GM23338 (cell line): ENCODE data around the gene SH3BP5. TPM values are rescaled to one million over a fixed set of nuclear protein-coding genes. Genes with fewer than 3 reads are reported as not detected.

Experiments
- ATAC-seq: fragments of 200-7000 bp; cut with Tn5 transposase; 3 replicates; pipeline ENCODE4 v1.9.1; 2020
- DNase-seq: peaks from one replicate; pipeline ENCODE4 v3.0.0-alpha.2; 2015; ENCODE audit warnings: low spot score
- H2AFZ ChIP-seq: fragments of 200-600 bp; sonication (generic); 2 replicates; pipeline ENCODE4 v1.8.0; 2016; ENCODE audit warnings: antibody characterized with exemption, mild to moderate bottlenecking, moderate library complexity
- H3F3A ChIP-seq: fragments of 200-600 bp; sonication (generic); replicated peaks from 2 replicates; pipeline ENCODE4 v1.8.0; 2017; ENCODE audit warnings: antibody characterized with exemption, mixed run types, low read depth
- H3K27ac ChIP-seq: fragments of 200-600 bp; sonication (generic); 2 replicates; pipeline ENCODE4 v1.6.1; 2016; ENCODE audit warnings: low read depth
- H3K27me3 ChIP-seq: fragments of 200-600 bp; sonication (generic); 2 replicates; pipeline ENCODE4 v1.8.0; 2016; ENCODE audit warnings: mild to moderate bottlenecking, mixed run types, moderate library complexity; ENCODE audit not compliant: insufficient read depth
- H3K36me3 ChIP-seq: fragments of 200-600 bp; sonication (generic); 2 replicates; pipeline ENCODE4 v1.8.0; 2016; ENCODE audit warnings: mild to moderate bottlenecking; ENCODE audit not compliant: insufficient read depth
- H3K4me1 ChIP-seq: fragments of 200-600 bp; sonication (generic); 2 replicates; pipeline ENCODE4 v1.8.0; 2016; ENCODE audit warnings: mild to moderate bottlenecking, moderate library complexity; ENCODE audit not compliant: insufficient read depth
- H3K4me2 ChIP-seq: fragments of 200-600 bp; sonication (generic); 2 replicates; pipeline ENCODE4 v1.7.1; 2017; ENCODE audit warnings: mixed run types
- H3K4me3 ChIP-seq: fragments of 200-600 bp; sonication (generic); 2 replicates; pipeline ENCODE4 v1.6.1; 2016; ENCODE audit warnings: mixed run types
- H3K79me2 ChIP-seq: fragments of 200-600 bp; sonication (generic); replicated peaks from 2 replicates; pipeline ENCODE4 v1.8.0; 2017; ENCODE audit warnings: mild to moderate bottlenecking; ENCODE audit not compliant: insufficient read depth
- H3K9me2 ChIP-seq: fragments of 200-600 bp; sonication (generic); 2 replicates; pipeline ENCODE4 v1.8.0; 2017; ENCODE audit not compliant: insufficient read depth
- H4K20me1 ChIP-seq: fragments of 200-600 bp; sonication (generic); replicated peaks from 2 replicates; pipeline ENCODE4 v1.8.0; 2017; ENCODE audit warnings: mild to moderate bottlenecking; ENCODE audit not compliant: insufficient read depth
- H3K27ac Mint-ChIP-seq: 2 replicates; pipeline ENCODE4 v1.8.0; 2020; ENCODE audit warnings: inconsistent platforms, mild to moderate bottlenecking, moderate library complexity, mixed read lengths
- H3K27me3 Mint-ChIP-seq: 3 replicates; pipeline ENCODE4 v1.8.0; 2022; ENCODE audit warnings: low read depth, mild to moderate bottlenecking, moderate library complexity, mixed read lengths, inconsistent platforms; ENCODE audit not compliant: insufficient read depth, poor library complexity
- H3K36me3 Mint-ChIP-seq: 3 replicates; pipeline ENCODE4 v1.8.0; 2021; ENCODE audit warnings: low read depth, mild to moderate bottlenecking, inconsistent platforms, moderate library complexity, mixed read lengths
- H3K4me1 Mint-ChIP-seq: 3 replicates; pipeline ENCODE4 v1.8.0; 2020; ENCODE audit warnings: mild to moderate bottlenecking, inconsistent platforms, mixed read lengths
- H3K4me3 Mint-ChIP-seq: 3 replicates; pipeline ENCODE4 v1.8.0; 2021; ENCODE audit warnings: moderate library complexity, mild to moderate bottlenecking, inconsistent platforms, mixed read lengths
- H3K9me3 Mint-ChIP-seq: 3 replicates; pipeline ENCODE4 v1.8.0; 2020; ENCODE audit warnings: moderate library complexity, mild to moderate bottlenecking, inconsistent platforms, mixed read lengths
- CREB1 ChIP-seq: fragments of 250-450 bp; sonication (Bioruptor Pico); IDR thresholded peaks from 2 replicates; pipeline ENCODE4 v1.5.0; 2020; ENCODE audit warnings: low read depth, mild to moderate bottlenecking, moderate library complexity
- EZH2 ChIP-seq: fragments of 200-600 bp; sonication (generic); IDR thresholded peaks from one replicate; pipeline ENCODE4 v1.8.0; 2017; ENCODE audit warnings: antibody characterized with exemption, mild to moderate bottlenecking, low read depth; ENCODE audit not compliant: unreplicated experiment
- EZH2phosphoT487 ChIP-seq: fragments of 200-600 bp; sonication (generic); IDR thresholded peaks from one replicate; pipeline ENCODE4 v1.8.1; 2018; ENCODE audit warnings: antibody characterized with exemption; ENCODE audit not compliant: unreplicated experiment
- JUNB ChIP-seq: IDR thresholded peaks from one replicate; pipeline ENCODE4 v1.6.1; 2016; ENCODE audit warnings: antibody characterized with exemption; ENCODE audit not compliant: unreplicated experiment
- NANOG ChIP-seq: IDR thresholded peaks from 2 replicates; pipeline ENCODE4 v1.6.1; 2016; ENCODE audit warnings: antibody characterized with exemption, borderline replicate concordance
- POLR2AphosphoS5 ChIP-seq: IDR thresholded peaks from 2 replicates; pipeline ENCODE4 v1.6.1; 2016; ENCODE audit warnings: antibody characterized with exemption, low read depth
- STAT1 ChIP-seq: IDR thresholded peaks from one replicate; pipeline ENCODE4 v1.6.1; 2016; ENCODE audit warnings: antibody characterized with exemption; ENCODE audit not compliant: unreplicated experiment
- ZNF331 ChIP-seq: fragments of 250-450 bp; sonication (Bioruptor Pico); IDR thresholded peaks from 2 replicates; pipeline ENCODE4 v1.5.0; 2020; ENCODE audit warnings: low read depth, mild to moderate bottlenecking, moderate library complexity
- polyA plus RNA-seq: library from polyadenylated mRNA; unstranded; fragments of >200 nt; fragmentation: Nextera tagmentation; extraction: Ambion mirVana; gene quantifications from 2 replicates; pipeline ENCODE4 v1.2.1, GENCODE V29; 2016
- total RNA-seq: library from RNA; depleted of rRNA; stranded (reverse); fragments of >200 nt; shearing (Covaris generic); gene quantifications from 2 replicates; pipeline ENCODE4 v1.2.3, GENCODE V29; 2014
- TF ChIP-seq, protein P1 (sequence below), 2 experiments: fragments of 200-600 bp in 1 of 2; sonication (generic) in 1 of 2; conservative IDR thresholded peaks; 2 replicates each; pipeline versions ENCODE4 v1.5.1 to v1.6.1; 2016 to 2017; ENCODE audit warnings: antibody characterized with exemption in 2 of 2, low read depth in 2 of 2, mild to moderate bottlenecking in 2 of 2, moderate library complexity in 1 of 2
- TF ChIP-seq, protein P2 (sequence below): fragments of 250-450 bp; sonication (Bioruptor Pico); IDR thresholded peaks from 2 replicates; pipeline ENCODE4 v1.5.0; 2020; ENCODE audit warnings: mild to moderate bottlenecking, moderate library complexity
- TF ChIP-seq, protein P3 (sequence below): IDR thresholded peaks from one replicate; pipeline ENCODE4 v1.6.1; 2018; ENCODE audit warnings: antibody characterized with exemption; ENCODE audit not compliant: unreplicated experiment

SH3BP5 gene
- total and polyA plus RNA-seq, 2 experiments from 2014 or later, result 5.8 to 9.1 TPM

DNA sequence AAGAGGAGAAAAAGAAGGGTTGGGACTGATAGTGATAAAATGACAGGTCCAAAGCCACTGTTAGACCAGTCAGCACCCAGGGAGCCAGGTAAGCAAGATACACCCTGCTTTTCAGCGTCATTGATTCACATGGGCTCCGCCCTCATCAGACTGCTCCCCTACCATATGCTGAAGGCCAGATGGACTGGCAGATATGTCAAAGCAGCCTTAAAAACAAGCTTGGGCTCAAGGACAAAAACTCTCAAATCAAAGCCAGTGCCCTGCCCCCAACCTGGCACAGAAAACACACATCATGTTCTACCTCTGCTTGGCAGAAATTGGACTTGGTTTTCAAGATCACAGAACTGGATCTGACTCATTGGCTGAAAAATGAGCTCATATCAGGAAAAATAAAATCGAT is 33.4 kb downstream of the SH3BP5 start (continued):
- TF ChIP-seq JUNB, result no peak
- TF ChIP-seq, protein P1, sequence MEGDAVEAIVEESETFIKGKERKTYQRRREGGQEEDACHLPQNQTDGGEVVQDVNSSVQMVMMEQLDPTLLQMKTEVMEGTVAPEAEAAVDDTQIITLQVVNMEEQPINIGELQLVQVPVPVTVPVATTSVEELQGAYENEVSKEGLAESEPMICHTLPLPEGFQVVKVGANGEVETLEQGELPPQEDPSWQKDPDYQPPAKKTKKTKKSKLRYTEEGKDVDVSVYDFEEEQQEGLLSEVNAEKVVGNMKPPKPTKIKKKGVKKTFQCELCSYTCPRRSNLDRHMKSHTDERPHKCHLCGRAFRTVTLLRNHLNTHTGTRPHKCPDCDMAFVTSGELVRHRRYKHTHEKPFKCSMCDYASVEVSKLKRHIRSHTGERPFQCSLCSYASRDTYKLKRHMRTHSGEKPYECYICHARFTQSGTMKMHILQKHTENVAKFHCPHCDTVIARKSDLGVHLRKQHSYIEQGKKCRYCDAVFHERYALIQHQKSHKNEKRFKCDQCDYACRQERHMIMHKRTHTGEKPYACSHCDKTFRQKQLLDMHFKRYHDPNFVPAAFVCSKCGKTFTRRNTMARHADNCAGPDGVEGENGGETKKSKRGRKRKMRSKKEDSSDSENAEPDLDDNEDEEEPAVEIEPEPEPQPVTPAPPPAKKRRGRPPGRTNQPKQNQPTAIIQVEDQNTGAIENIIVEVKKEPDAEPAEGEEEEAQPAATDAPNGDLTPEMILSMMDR (conservative IDR thresholded peaks at IDR 0.05; ENCODE audit: low read depth in 2 of 2), result no peak
- TF ChIP-seq, protein P2, sequence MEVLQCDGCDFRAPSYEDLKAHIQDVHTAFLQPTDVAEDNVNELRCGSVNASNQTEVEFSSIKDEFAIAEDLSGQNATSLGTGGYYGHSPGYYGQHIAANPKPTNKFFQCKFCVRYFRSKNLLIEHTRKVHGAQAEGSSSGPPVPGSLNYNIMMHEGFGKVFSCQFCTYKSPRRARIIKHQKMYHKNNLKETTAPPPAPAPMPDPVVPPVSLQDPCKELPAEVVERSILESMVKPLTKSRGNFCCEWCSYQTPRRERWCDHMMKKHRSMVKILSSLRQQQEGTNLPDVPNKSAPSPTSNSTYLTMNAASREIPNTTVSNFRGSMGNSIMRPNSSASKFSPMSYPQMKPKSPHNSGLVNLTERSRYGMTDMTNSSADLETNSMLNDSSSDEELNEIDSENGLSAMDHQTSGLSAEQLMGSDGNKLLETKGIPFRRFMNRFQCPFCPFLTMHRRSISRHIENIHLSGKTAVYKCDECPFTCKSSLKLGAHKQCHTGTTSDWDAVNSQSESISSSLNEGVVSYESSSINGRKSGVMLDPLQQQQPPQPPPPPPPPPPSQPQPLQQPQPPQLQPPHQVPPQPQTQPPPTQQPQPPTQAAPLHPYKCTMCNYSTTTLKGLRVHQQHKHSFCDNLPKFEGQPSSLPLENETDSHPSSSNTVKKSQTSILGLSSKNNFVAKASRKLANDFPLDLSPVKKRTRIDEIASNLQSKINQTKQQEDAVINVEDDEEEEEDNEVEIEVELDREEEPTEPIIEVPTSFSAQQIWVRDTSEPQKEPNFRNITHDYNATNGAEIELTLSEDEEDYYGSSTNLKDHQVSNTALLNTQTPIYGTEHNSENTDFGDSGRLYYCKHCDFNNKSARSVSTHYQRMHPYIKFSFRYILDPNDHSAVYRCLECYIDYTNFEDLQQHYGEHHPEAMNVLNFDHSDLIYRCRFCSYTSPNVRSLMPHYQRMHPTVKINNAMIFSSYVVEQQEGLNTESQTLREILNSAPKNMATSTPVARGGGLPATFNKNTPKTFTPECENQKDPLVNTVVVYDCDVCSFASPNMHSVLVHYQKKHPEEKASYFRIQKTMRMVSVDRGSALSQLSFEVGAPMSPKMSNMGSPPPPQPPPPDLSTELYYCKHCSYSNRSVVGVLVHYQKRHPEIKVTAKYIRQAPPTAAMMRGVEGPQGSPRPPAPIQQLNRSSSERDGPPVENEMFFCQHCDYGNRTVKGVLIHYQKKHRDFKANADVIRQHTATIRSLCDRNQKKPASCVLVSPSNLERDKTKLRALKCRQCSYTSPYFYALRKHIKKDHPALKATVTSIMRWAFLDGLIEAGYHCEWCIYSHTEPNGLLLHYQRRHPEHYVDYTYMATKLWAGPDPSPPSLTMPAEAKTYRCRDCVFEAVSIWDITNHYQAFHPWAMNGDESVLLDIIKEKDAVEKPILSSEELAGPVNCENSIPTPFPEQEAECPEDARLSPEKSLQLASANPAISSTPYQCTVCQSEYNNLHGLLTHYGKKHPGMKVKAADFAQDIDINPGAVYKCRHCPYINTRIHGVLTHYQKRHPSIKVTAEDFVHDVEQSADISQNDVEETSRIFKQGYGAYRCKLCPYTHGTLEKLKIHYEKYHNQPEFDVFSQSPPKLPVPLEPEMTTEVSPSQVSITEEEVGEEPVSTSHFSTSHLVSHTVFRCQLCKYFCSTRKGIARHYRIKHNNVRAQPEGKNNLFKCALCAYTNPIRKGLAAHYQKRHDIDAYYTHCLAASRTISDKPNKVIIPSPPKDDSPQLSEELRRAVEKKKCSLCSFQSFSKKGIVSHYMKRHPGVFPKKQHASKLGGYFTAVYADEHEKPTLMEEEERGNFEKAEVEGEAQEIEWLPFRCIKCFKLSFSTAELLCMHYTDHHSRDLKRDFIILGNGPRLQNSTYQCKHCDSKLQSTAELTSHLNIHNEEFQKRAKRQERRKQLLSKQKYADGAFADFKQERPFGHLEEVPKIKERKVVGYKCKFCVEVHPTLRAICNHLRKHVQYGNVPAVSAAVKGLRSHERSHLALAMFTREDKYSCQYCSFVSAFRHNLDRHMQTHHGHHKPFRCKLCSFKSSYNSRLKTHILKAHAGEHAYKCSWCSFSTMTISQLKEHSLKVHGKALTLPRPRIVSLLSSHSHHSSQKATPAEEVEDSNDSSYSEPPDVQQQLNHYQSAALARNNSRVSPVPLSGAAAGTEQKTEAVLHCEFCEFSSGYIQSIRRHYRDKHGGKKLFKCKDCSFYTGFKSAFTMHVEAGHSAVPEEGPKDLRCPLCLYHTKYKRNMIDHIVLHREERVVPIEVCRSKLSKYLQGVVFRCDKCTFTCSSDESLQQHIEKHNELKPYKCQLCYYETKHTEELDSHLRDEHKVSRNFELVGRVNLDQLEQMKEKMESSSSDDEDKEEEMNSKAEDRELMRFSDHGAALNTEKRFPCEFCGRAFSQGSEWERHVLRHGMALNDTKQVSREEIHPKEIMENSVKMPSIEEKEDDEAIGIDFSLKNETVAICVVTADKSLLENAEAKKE (CRISPR knock-in tag), result no peak

DNA sequence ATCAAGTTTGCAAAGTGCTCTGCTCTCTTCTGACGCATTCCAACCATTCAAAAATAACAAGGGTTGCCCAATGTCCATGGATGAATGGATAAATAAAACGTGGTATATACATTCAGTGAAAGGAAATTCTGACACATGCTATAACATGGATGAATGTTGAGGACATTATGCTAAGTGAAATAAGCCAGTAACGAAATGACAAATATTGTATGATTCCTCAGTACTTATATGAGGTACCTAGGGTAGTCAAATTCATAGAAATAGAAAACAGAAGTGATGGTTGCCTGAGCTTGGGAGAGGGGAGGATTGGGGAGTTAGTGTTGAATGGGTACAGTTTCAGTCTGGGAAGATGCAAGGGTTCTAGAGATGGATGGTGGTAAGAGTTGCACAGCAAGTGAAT is 33.9 kb downstream of the SH3BP5 start:
- H3K4me3 Mint-ChIP-seq, result no peak overlapping the region
- DNase-seq (no peak), ATAC-seq (no peak)
- 0 out of 2 replicates have a peak, but pooled peaks cover 3% of the 10 kb centered on the region for H3K9me2 ChIP-seq
- peaks cover 2% of the 10 kb centered on the region; the same call in 1 of the 3 replicates for H3K4me1 Mint-ChIP-seq
- no peaks in the 10 kb centered on the region for H3F3A ChIP-seq
- H4K20me1 ChIP-seq, result peaks cover 2% of the 10 kb centered on the region; the same call in 1 of the 2 replicates
- H3K27me3 ChIP-seq, result no peaks in the 10 kb centered on the region
- no peak overlapping the region for H2AFZ ChIP-seq
- no peak overlapping the region for H3K27ac ChIP-seq
- H3K36me3 Mint-ChIP-seq, result no peaks in the 10 kb centered on the region
- H3K4me3 ChIP-seq, result no peak overlapping the region
- no peak overlapping the region for H3K27ac Mint-ChIP-seq
- no peaks in the 10 kb centered on the region for H3K4me1 ChIP-seq
- H3K79me2 ChIP-seq, result no peaks in the 10 kb centered on the region
- no peak overlapping the region for H3K4me2 ChIP-seq
- H3K27me3 Mint-ChIP-seq, result peaks cover 3% of the 10 kb centered on the region
- H3K36me3 ChIP-seq, result no peaks in the 10 kb centered on the region
- H3K9me3 Mint-ChIP-seq, result no peaks in the 10 kb centered on the region
- TF ChIP-seq, protein P3, sequence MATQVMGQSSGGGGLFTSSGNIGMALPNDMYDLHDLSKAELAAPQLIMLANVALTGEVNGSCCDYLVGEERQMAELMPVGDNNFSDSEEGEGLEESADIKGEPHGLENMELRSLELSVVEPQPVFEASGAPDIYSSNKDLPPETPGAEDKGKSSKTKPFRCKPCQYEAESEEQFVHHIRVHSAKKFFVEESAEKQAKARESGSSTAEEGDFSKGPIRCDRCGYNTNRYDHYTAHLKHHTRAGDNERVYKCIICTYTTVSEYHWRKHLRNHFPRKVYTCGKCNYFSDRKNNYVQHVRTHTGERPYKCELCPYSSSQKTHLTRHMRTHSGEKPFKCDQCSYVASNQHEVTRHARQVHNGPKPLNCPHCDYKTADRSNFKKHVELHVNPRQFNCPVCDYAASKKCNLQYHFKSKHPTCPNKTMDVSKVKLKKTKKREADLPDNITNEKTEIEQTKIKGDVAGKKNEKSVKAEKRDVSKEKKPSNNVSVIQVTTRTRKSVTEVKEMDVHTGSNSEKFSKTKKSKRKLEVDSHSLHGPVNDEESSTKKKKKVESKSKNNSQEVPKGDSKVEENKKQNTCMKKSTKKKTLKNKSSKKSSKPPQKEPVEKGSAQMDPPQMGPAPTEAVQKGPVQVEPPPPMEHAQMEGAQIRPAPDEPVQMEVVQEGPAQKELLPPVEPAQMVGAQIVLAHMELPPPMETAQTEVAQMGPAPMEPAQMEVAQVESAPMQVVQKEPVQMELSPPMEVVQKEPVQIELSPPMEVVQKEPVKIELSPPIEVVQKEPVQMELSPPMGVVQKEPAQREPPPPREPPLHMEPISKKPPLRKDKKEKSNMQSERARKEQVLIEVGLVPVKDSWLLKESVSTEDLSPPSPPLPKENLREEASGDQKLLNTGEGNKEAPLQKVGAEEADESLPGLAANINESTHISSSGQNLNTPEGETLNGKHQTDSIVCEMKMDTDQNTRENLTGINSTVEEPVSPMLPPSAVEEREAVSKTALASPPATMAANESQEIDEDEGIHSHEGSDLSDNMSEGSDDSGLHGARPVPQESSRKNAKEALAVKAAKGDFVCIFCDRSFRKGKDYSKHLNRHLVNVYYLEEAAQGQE, result no peak
- TF ChIP-seq CREB1 (CRISPR knock-in tag), result no peak
- no peak for TF ChIP-seq POLR2AphosphoS5
- TF ChIP-seq EZH2phosphoT487, result no peak
- no peak for TF ChIP-seq NANOG
- no peak for TF ChIP-seq EZH2
- TF ChIP-seq, protein P1 (conservative IDR thresholded peaks at IDR 0.05; ENCODE audit: low read depth in 2 of 2), result no peak
- TF ChIP-seq ZNF331 (CRISPR knock-in tag), result no peak
- no peak for TF ChIP-seq STAT1
